GM21381 (cell line): ENCODE data around the gene BCKDHB.
"Not testable (repeated sequence)": the region's sequence is repeated elsewhere in the genome, so short reads cannot be mapped to it uniquely, and the experiment has no call there.

Experiments
- ATAC-seq: cut with Tn5 transposase; IDR thresholded peaks from one replicate; pipeline ENCODE4 v1.9.1; 2021; ENCODE audit warnings: mild to moderate bottlenecking, moderate library complexity; ENCODE audit not compliant: unreplicated experiment

Gene BCKDHB

GRCh38 chr6:80205404-80205803, 98.9 kb downstream of the BCKDHB start:
- ATAC-seq: no peak

- ATAC-seq: no peak
These were observed 100.3 kb downstream of the BCKDHB start for GRCh38 chr6:80206758-80207157.

GRCh38 chr6:80209430-80209829, 103.0 kb downstream of the BCKDHB start:
- no peak for ATAC-seq

GRCh38 chr6:80210618-80211017, 104.1 kb downstream of the BCKDHB start:
- no peak for ATAC-seq

GRCh38 chr6:80211286-80211685, 104.8 kb downstream of the BCKDHB start:
- ATAC-seq: no peak

GRCh38 chr6:80211890-80212289, 105.4 kb downstream of the BCKDHB start:
- not testable (repeated sequence) for ATAC-seq

- peak; percentile 75 for ATAC-seq
These were observed 108.1 kb downstream of the BCKDHB start for GRCh38 chr6:80214436-80215022.

- ATAC-seq: no peak
These were observed 108.6 kb downstream of the BCKDHB start for GRCh38 chr6:80215063-80215462.

- ATAC-seq: no peak
These were observed 111.3 kb downstream of the BCKDHB start for GRCh38 chr6:80217794-80218193.

- ATAC-seq: no peak
These were observed 117.3 kb downstream of the BCKDHB start for GRCh38 chr6:80223743-80224212.

- ATAC-seq: no peak
These were observed 119.7 kb downstream of the BCKDHB start for GRCh38 chr6:80226151-80226550.

GRCh38 chr6:80226699-80227098, 120.2 kb downstream of the BCKDHB start:
- no peak for ATAC-seq

- ATAC-seq: no peak
These were observed 121.2 kb downstream of the BCKDHB start for GRCh38 chr6:80227545-80228105.

GRCh38 chr6:80233262-80233661, 126.8 kb downstream of the BCKDHB start:
- no peak for ATAC-seq

GRCh38 chr6:80233958-80234357, 127.5 kb downstream of the BCKDHB start:
- no peak for ATAC-seq

- no peak for ATAC-seq
These were observed 127.9 kb downstream of the BCKDHB start for GRCh38 chr6:80234401-80234800.

- ATAC-seq: no peak
These were observed 128.4 kb downstream of the BCKDHB start for GRCh38 chr6:80234908-80235307.

GRCh38 chr6:80235647-80236046, 129.2 kb downstream of the BCKDHB start:
- no peak for ATAC-seq

GRCh38 chr6:80238754-80239153, 132.3 kb downstream of the BCKDHB start:
- ATAC-seq: not testable (repeated sequence)

GRCh38 chr6:80245043-80245442, 138.6 kb downstream of the BCKDHB start:
- ATAC-seq: no peak

- no peak for ATAC-seq
These were observed 143.4 kb downstream of the BCKDHB start for GRCh38 chr6:80249897-80250296.

GRCh38 chr6:80250391-80250997, 144.0 kb downstream of the BCKDHB start:
- ATAC-seq: no peak
